OCI-M2 (cell line): ENCODE data around the gene PRKN.

Experiments
- DNase-seq: peaks from one replicate; lab custom pipeline; 2025; ENCODE audit not compliant: unreplicated experiment; lab: John Stamatoyannopoulos, UW

The PRKN gene

GRCh38 chr6:161482517-161482858, 1245.1 kb downstream of the PRKN start:
- DNase-seq = no peak

GRCh38 chr6:161481786-161482516, 1245.6 kb downstream of the PRKN start:
- DNase-seq = no peak

- DNase-seq = no peak
These were observed 1247.0 kb downstream of the PRKN start for GRCh38 chr6:161480421-161481155.

GRCh38 chr6:161479376-161479775, 1248.2 kb downstream of the PRKN start:
- DNase-seq = no peak

- no peak for DNase-seq
These were observed 1249.6 kb downstream of the PRKN start for GRCh38 chr6:161477876-161478425.

GRCh38 chr6:161476711-161477110, 1250.9 kb downstream of the PRKN start:
- DNase-seq = no peak

- no peak for DNase-seq
These were observed 1262.2 kb downstream of the PRKN start for GRCh38 chr6:161465403-161465802.

GRCh38 chr6:161463071-161463470, 1264.5 kb downstream of the PRKN start:
- no peak for DNase-seq

- DNase-seq = no peak
These were observed 1265.4 kb downstream of the PRKN start for GRCh38 chr6:161462148-161462547.

- DNase-seq = no peak
These were observed 1268.5 kb downstream of the PRKN start for GRCh38 chr6:161459008-161459615.

- DNase-seq = no peak
These were observed 1269.2 kb downstream of the PRKN start for GRCh38 chr6:161458201-161458951.

- DNase-seq = no peak
These were observed 1271.7 kb downstream of the PRKN start for GRCh38 chr6:161455848-161456247.

GRCh38 chr6:161453558-161453957, 1274.0 kb downstream of the PRKN start:
- DNase-seq = no peak

- DNase-seq = no peak
These were observed 1275.3 kb downstream of the PRKN start for GRCh38 chr6:161452241-161452640.

GRCh38 chr6:161449521-161449920, 1278.0 kb downstream of the PRKN start:
- no peak for DNase-seq

- no peak for DNase-seq
These were observed 1280.6 kb downstream of the PRKN start for GRCh38 chr6:161446949-161447348.

- no peak for DNase-seq
These were observed 1281.2 kb downstream of the PRKN start for GRCh38 chr6:161446296-161446925.

- no peak for DNase-seq
These were observed 1282.4 kb downstream of the PRKN start for GRCh38 chr6:161445021-161445799.

GRCh38 chr6:161444464-161444863, 1283.1 kb downstream of the PRKN start:
- no peak for DNase-seq

- no peak for DNase-seq
These were observed 1283.7 kb downstream of the PRKN start for GRCh38 chr6:161443848-161444247.
